CD4-positive, alpha-beta T cell treated with Interleukin-17A for 1 hour (primary cell): Measurements from ENCODE around the gene NUPR1.
A peak's percentile ranks its signal among the peaks of the same experiment; 100 is the strongest.
"Not testable (repeated sequence)": the region's sequence is repeated elsewhere in the genome, so short reads cannot be mapped to it uniquely, and the experiment has no call there.

Experiments used
- DNase-seq: peaks from one replicate; pipeline ENCODE4 v3.0.0-alpha.2; 2020

The NUPR1 gene

GRCh38 chr16:28526201-28527099 lies 12.3 kb downstream of the NUPR1 start:
- no peak for DNase-seq

- peak; percentile 14 for DNase-seq
Observed at GRCh38 chr16:28524681-28525171, 14.0 kb downstream of the NUPR1 start.

GRCh38 chr16:28522792-28523191 lies 16.0 kb downstream of the NUPR1 start:
- no peak for DNase-seq

- no peak for DNase-seq
Observed at GRCh38 chr16:28521436-28521835, 17.3 kb downstream of the NUPR1 start.

GRCh38 chr16:28520672-28521071 lies 18.1 kb downstream of the NUPR1 start:
- no peak for DNase-seq

GRCh38 chr16:28514246-28514645 lies 24.5 kb downstream of the NUPR1 start:
- DNase-seq: no peak

- no peak for DNase-seq
Observed at GRCh38 chr16:28513484-28514181, 25.1 kb downstream of the NUPR1 start.

GRCh38 chr16:28511801-28512789 lies 26.7 kb downstream of the NUPR1 start:
- no peak for DNase-seq

GRCh38 chr16:28511031-28511430 lies 27.7 kb downstream of the NUPR1 start:
- DNase-seq: no peak

GRCh38 chr16:28505489-28506137 lies 33.2 kb downstream of the NUPR1 start:
- DNase-seq: no peak

GRCh38 chr16:28504707-28505404 lies 33.9 kb downstream of the NUPR1 start:
- DNase-seq: no peak

- DNase-seq: no peak
Observed at GRCh38 chr16:28503470-28504259, 35.1 kb downstream of the NUPR1 start.

- no peak for DNase-seq
Observed at GRCh38 chr16:28502290-28502689, 36.5 kb downstream of the NUPR1 start.

GRCh38 chr16:28501258-28502232 lies 37.2 kb downstream of the NUPR1 start:
- no peak for DNase-seq

- DNase-seq: not testable (repeated sequence)
Observed at GRCh38 chr16:28500476-28501180, 38.1 kb downstream of the NUPR1 start.

GRCh38 chr16:28499854-28500253 lies 38.9 kb downstream of the NUPR1 start:
- DNase-seq: no peak

GRCh38 chr16:28498666-28499381 lies 40.0 kb downstream of the NUPR1 start:
- no peak for DNase-seq
